Measurements from ENCODE around the gene KIR3DL2. TPM values are rescaled to one million over a fixed set of nuclear protein-coding genes. Genes with fewer than 3 reads are reported as not detected.
"Not testable (repeated sequence)": the region's sequence is repeated elsewhere in the genome, so short reads cannot be mapped to it uniquely, and the experiment has no call there.

KIR3DL2 gene
- total RNA-seq (2021) = not detected in 2 replicates
- Bru-seq, nascent RNA = not detected
- not detected for BruChase-seq, experiment 1, labeled RNA remaining after a 2-hour chase
- BruChase-seq, experiment 2, labeled RNA remaining after a 6-hour chase = not detected
- long read RNA-seq = 0 reads

DNA sequence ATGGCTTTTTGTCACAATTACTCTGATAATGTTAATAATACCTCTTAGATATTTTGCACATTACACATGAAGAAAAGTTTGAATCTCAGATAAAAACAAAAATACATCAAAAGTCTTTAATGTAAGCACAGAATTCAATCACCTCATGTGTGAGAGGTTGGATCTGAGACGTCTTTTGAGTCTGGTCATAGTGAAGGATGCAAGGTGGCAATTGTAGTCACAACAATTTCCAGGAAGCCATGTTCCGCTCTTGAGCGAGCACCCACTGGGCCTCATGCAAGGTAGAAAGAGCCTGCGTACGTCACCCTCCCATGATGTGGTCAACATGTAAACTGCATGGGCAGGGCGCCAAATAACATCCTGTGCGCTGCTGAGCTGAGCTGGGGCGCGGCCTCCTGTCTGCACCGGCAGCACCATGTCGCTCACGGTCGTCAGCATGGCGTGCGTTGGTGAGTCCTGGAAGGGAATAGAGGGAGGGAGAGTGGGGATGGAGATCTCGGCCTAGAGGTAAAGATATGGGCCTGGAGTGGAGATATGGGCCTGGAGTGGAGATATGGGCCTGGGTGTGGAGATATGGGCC, at the start of gene KIR3DL2:
Gene KIR3DL2 (plus strand): TSS at position 383 of the 580 bp plus-strand sequence. CDS start 33 bp downstream, at position 416.
- H3K9me3 ChIP-seq (ENCODE audit: insufficient read depth, low read depth); H3K27ac ChIP-seq; H3K4me1 ChIP-seq (replicated peaks; ENCODE audit: insufficient read depth); BruUV-seq (replicated peaks); H3F3A ChIP-seq (ENCODE audit: insufficient read depth, low read depth); POLR2A ChIA-PET (ENCODE audit: unreplicated experiment); H2AFZ ChIP-seq; CTCF ChIA-PET; H3K4me2 ChIP-seq; intact Hi-C loops (cut with micrococcal nuclease; ENCODE audit: unreplicated experiment); H3K9me2 ChIP-seq (ENCODE audit: insufficient read depth); H3K79me2 ChIP-seq (ENCODE audit: low read depth); DNase-seq; H3K36me3 ChIP-seq (ENCODE audit: low read depth); H4K20me1 ChIP-seq (ENCODE audit: insufficient read depth); H3K4me3 ChIP-seq: not testable (repeated sequence)
- H3K27me3 ChIP-seq (ENCODE audit: insufficient read depth, low read depth) = peaks cover 75% of the 10 kb centered on the region

DNA sequence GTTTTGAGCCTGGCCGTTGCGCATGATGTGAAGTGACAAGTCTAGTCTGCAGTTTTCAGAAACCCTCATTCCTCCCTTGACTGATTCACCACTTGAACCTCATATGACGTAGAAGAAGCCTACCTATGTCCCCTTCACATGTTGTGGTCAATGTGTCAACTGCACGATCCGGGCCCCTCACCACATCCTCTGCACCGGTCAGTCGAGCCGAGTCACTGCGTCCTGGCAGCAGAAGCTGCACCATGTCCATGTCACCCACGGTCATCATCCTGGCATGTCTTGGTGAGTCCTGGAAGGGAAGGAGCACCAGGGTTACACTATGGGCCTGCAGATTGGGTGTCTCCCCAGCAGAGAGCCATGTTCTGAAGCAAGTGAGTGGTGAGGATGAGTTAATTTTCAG, 46.8 kb upstream of the KIR3DL2 start, which contains the start of gene KIR2DL4:
Gene KIR2DL4 (plus strand): TSS at position 201 of the 400 bp plus-strand sequence. CDS start 42 bp downstream, at position 243.
- Histone ChIP-seq H3K27ac (no peak within 1 kb of the TSS), H3K36me3 (ENCODE audit: low read depth) (no peaks in the 10 kb centered on the region), H3K27me3 (ENCODE audit: insufficient read depth, low read depth) (peaks cover 77% of the 10 kb centered on the region), H2AFZ (no peak within 1 kb of the TSS), H3K9me3 (ENCODE audit: insufficient read depth, low read depth) (no peaks in the 10 kb centered on the region), H3F3A (ENCODE audit: insufficient read depth, low read depth) (no peaks in the 10 kb centered on the region), H3K9me2 (ENCODE audit: insufficient read depth) (no peaks in the 10 kb centered on the region), H4K20me1 (ENCODE audit: insufficient read depth) (no peaks in the 10 kb centered on the region), H3K4me3 (no peak within 1 kb of the TSS), H3K4me1 (replicated peaks; ENCODE audit: insufficient read depth) (no peaks in the 10 kb centered on the region), H3K4me2 (no peak within 1 kb of the TSS), H3K79me2 (ENCODE audit: low read depth) (no peaks in the 10 kb centered on the region)
- ChIA-PET CTCF (no interaction called here), POLR2A (ENCODE audit: unreplicated experiment) (no interaction called here)
- no peak for DNase-seq
- TF ChIP-seq EZH2 (IDR thresholded peaks at IDR 0.05; ENCODE audit: low read depth) = no peak
- TF ChIP-seq, protein P1, sequence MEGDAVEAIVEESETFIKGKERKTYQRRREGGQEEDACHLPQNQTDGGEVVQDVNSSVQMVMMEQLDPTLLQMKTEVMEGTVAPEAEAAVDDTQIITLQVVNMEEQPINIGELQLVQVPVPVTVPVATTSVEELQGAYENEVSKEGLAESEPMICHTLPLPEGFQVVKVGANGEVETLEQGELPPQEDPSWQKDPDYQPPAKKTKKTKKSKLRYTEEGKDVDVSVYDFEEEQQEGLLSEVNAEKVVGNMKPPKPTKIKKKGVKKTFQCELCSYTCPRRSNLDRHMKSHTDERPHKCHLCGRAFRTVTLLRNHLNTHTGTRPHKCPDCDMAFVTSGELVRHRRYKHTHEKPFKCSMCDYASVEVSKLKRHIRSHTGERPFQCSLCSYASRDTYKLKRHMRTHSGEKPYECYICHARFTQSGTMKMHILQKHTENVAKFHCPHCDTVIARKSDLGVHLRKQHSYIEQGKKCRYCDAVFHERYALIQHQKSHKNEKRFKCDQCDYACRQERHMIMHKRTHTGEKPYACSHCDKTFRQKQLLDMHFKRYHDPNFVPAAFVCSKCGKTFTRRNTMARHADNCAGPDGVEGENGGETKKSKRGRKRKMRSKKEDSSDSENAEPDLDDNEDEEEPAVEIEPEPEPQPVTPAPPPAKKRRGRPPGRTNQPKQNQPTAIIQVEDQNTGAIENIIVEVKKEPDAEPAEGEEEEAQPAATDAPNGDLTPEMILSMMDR (conservative IDR thresholded peaks at IDR 0.05) = no peak
- intact Hi-C loops (cut with micrococcal nuclease; ENCODE audit: unreplicated experiment) = no loop called here
- BruUV-seq (replicated peaks) = no TSS peak

DNA sequence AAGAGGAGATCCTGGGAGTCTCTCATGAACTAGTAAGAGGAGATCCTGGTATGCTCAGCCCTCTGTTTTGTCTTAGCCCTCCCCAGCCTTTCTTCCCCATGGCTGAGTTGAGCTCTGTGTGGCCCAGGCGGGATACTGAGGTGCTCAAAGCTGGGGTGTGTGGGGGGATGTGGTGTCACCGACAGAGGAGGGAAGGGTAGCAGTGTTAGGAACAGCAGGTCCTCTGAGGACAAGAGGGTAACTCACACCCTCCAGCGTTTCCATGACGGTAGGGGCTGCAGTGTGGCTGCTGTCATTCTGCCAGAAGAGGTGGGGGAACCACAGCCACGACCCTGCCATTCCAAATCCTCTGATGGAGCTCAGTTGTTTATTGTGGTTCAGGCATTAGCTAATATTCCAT, 46.1 kb upstream of the KIR3DL2 start:
- DNase-seq = no peak
- no peaks in the 10 kb centered on the region for H3K9me2 ChIP-seq (ENCODE audit: insufficient read depth)
- no peaks in the 10 kb centered on the region for H4K20me1 ChIP-seq (ENCODE audit: insufficient read depth)
- ChIA-PET CTCF (no interaction called here), POLR2A (ENCODE audit: unreplicated experiment) (no interaction called here)
- TF ChIP-seq EZH2 (IDR thresholded peaks at IDR 0.05; ENCODE audit: low read depth) = no peak
- TF ChIP-seq, protein P1 (conservative IDR thresholded peaks at IDR 0.05) = no peak
- H3K4me3 ChIP-seq = no peak overlapping the region
- H3K4me2 ChIP-seq = no peak overlapping the region
- no peak overlapping the region for H3K27ac ChIP-seq
- peaks cover 84% of the 10 kb centered on the region for H3K27me3 ChIP-seq (ENCODE audit: insufficient read depth, low read depth)
- no peaks in the 10 kb centered on the region for H3K4me1 ChIP-seq (replicated peaks; ENCODE audit: insufficient read depth)
- no peak overlapping the region for H2AFZ ChIP-seq
- BruUV-seq (replicated peaks) = no TSS peak
- no peaks in the 10 kb centered on the region for H3F3A ChIP-seq (ENCODE audit: insufficient read depth, low read depth)
- intact Hi-C loops (cut with micrococcal nuclease; ENCODE audit: unreplicated experiment) = no loop called here
- no peaks in the 10 kb centered on the region for H3K9me3 ChIP-seq (ENCODE audit: insufficient read depth, low read depth)
- H3K36me3 ChIP-seq (ENCODE audit: low read depth) = no peaks in the 10 kb centered on the region
- H3K79me2 ChIP-seq (ENCODE audit: low read depth) = no peaks in the 10 kb centered on the region

DNA sequence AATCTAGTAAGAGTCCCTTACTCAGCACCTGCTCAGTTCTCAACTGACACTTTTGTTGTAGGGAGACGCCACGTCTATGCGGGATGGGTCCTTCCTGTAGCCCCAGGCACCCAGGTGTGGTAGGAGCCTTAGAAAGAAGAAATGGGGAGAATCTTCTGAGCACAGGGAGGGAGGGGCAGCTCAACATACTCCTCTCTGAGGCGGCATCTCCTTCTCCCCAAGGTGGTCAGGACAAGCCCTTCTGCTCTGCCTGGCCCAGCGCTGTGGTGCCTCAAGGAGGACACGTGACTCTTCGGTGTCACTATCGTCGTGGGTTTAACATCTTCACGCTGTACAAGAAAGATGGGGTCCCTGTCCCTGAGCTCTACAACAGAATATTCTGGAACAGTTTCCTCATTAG, 45.7 kb upstream of the KIR3DL2 start:
- Histone ChIP-seq H3F3A (ENCODE audit: insufficient read depth, low read depth) (no peaks in the 10 kb centered on the region), H3K27me3 (ENCODE audit: insufficient read depth, low read depth) (peaks cover 85% of the 10 kb centered on the region), H3K4me2 (no peak overlapping the region), H3K9me3 (ENCODE audit: insufficient read depth, low read depth) (no peaks in the 10 kb centered on the region), H3K36me3 (ENCODE audit: low read depth) (no peaks in the 10 kb centered on the region), H3K4me3 (no peak overlapping the region), H3K4me1 (replicated peaks; ENCODE audit: insufficient read depth) (no peaks in the 10 kb centered on the region), H2AFZ (no peak overlapping the region), H4K20me1 (ENCODE audit: insufficient read depth) (no peaks in the 10 kb centered on the region), H3K79me2 (ENCODE audit: low read depth) (no peaks in the 10 kb centered on the region), H3K27ac (no peak overlapping the region), H3K9me2 (ENCODE audit: insufficient read depth) (no peaks in the 10 kb centered on the region)
- intact Hi-C loops (cut with micrococcal nuclease; ENCODE audit: unreplicated experiment) = no loop called here
- POLR2A ChIA-PET (ENCODE audit: unreplicated experiment) = no interaction called here
- CTCF ChIA-PET = no interaction called here
- no TSS peak for BruUV-seq (replicated peaks)
- TF ChIP-seq EZH2 (IDR thresholded peaks at IDR 0.05; ENCODE audit: low read depth) = no peak
- TF ChIP-seq, protein P1 (conservative IDR thresholded peaks at IDR 0.05) = no peak
- no peak for DNase-seq
